Spleen (tissue), 7 donors: ENCODE measurements around the gene CFAP74.

Source experiments
- CTCF ChIP-seq, 11 experiments: fragments of 200-600 bp in 7 of 11; fragments of 450-650 bp in 4 of 11; sonication (generic) in 4 of 11; IDR thresholded peaks in 8 of 11; conservative IDR thresholded peaks in 3 of 11; 1 replicate in 7 of 11; 2 replicates in 4 of 11; pipeline versions ENCODE4 v1.4.0 to v1.8.0; 2016 to 2021; ENCODE audit warnings: antibody characterized with exemption in 11 of 11, inconsistent platforms in 4 of 11, mild to moderate bottlenecking in 1 of 11
- POLR2AphosphoS5 ChIP-seq, 3 donors: sonication (generic); formaldehyde crosslinking; IDR thresholded peaks; one replicate each; pipeline ENCODE4 v1.5.1; 2017; ENCODE audit warnings: antibody characterized with exemption in 3 of 3
- donor health status: DM: no; HTN: no; CAD: no; lungs with moderate emphysema.
- donor health status: DM: no; HTN: no; CAD: no.
- donor health status: DM: no; HTN: no; CAD: no.

GRCh38 chr1:2049718-2050431 is 46.3 kb upstream of the CFAP74 start, which contains the start of gene PRKCZ:
- TF ChIP-seq CTCF (IDR thresholded peaks at IDR 0.05 in 8 of 11, conservative IDR thresholded peaks at IDR 0.05 in 3 of 11) = peak in 2 of 11 experiments; percentile 1 to 2
- TF ChIP-seq POLR2AphosphoS5 (IDR thresholded peaks at IDR 0.05) = peak; percentile 45 to 73 (median 67)
